Hematopoietic multipotent progenitor cell (in vitro differentiated cells): Measurements from ENCODE around the gene HECTD4. TPM values are rescaled to one million over a fixed set of nuclear protein-coding genes. Genes with fewer than 3 reads are reported as not detected.
"Not testable (repeated sequence)": the region's sequence is repeated elsewhere in the genome, so short reads cannot be mapped to it uniquely, and the experiment has no call there.

ENCODE experiments used
- DNase-seq, 3 donors: peaks; one replicate each; pipeline ENCODE4 v3.0.0-alpha.2; 2011 to 2015; ENCODE audit warnings: low read depth in 2 of 3, low spot score in 2 of 3
- total RNA-seq: library from RNA; depleted of rRNA; stranded (reverse); fragments of >200 nt; gene quantifications from one replicate; pipeline ENCODE4 v1.2.3, GENCODE V29; 2012

Gene HECTD4
- total RNA-seq, 1 donor = 39.0 TPM

GRCh38 chr12:112167031-112167461 lies 215.2 kb downstream of the HECTD4 start:
- DNase-seq = no peak

- no peak for DNase-seq
Measured at GRCh38 chr12:112166051-112167015, 215.9 kb downstream of the HECTD4 start.

GRCh38 chr12:112165624-112166023 lies 216.6 kb downstream of the HECTD4 start:
- DNase-seq = no peak

- no peak for DNase-seq
Measured at GRCh38 chr12:112164011-112164660, 218.1 kb downstream of the HECTD4 start.

GRCh38 chr12:112163471-112163991 lies 218.7 kb downstream of the HECTD4 start:
- DNase-seq = no peak

- no peak for DNase-seq
Measured at GRCh38 chr12:112163056-112163455, 219.2 kb downstream of the HECTD4 start.

GRCh38 chr12:112162241-112162790 lies 219.9 kb downstream of the HECTD4 start:
- DNase-seq = no peak

- no peak for DNase-seq
Measured at GRCh38 chr12:112161711-112162110, 220.5 kb downstream of the HECTD4 start.

- no peak for DNase-seq
Measured at GRCh38 chr12:112160611-112161010, 221.6 kb downstream of the HECTD4 start.

- no peak for DNase-seq
Measured at GRCh38 chr12:112159146-112159541, 223.1 kb downstream of the HECTD4 start.

- not testable (repeated sequence) for DNase-seq
Measured at GRCh38 chr12:112158461-112159145, 223.6 kb downstream of the HECTD4 start.

GRCh38 chr12:112153893-112154219 lies 228.4 kb downstream of the HECTD4 start:
- no peak for DNase-seq

GRCh38 chr12:112153181-112153892 lies 228.9 kb downstream of the HECTD4 start:
- DNase-seq = no peak

- no peak for DNase-seq
Measured at GRCh38 chr12:112151766-112152541, 230.3 kb downstream of the HECTD4 start.

GRCh38 chr12:112149596-112149995 lies 232.6 kb downstream of the HECTD4 start:
- no peak for DNase-seq

- DNase-seq = no peak
Measured at GRCh38 chr12:112148031-112148513, 234.2 kb downstream of the HECTD4 start.

- DNase-seq = no peak
Measured at GRCh38 chr12:112146123-112146522, 236.1 kb downstream of the HECTD4 start.

GRCh38 chr12:112140728-112141127 lies 241.5 kb downstream of the HECTD4 start:
- DNase-seq = no peak

- no peak for DNase-seq
Measured at GRCh38 chr12:112134731-112135130, 247.5 kb downstream of the HECTD4 start.
